ENCODE measurements around the gene ERC1. TPM values are rescaled to one million over a fixed set of nuclear protein-coding genes. Genes with fewer than 3 reads are reported as not detected.

Gene ERC1
- total and polyA plus RNA-seq, 2 of the 4 experiments (the other 2 are of a cell fraction), result 11.6 to 25.6 TPM

GRCh38 chr12:1282670-1283315 is 291.8 kb downstream of the ERC1 start:
- H2BK120ac ChIP-seq (ENCODE audit: low read depth, low read length), result no peak overlapping the region; the same call in 1 of the 2 replicates
- H2BK15ac ChIP-seq (ENCODE audit: low read depth, low read length), result no peak overlapping the region
- no CpG with 5 or more reads among the region's 5 CpGs for WGBS, 2 experiments (ENCODE audit: extremely low coverage in 2 of 2, insufficient read length in 1 of 2)
- H3K4me1 ChIP-seq (ENCODE audit: control insufficient read depth, insufficient read depth, low read length), result peaks cover 4% of the 10 kb centered on the region
- peak; percentile 31 for DNase-seq
- intact Hi-C loops (cut with micrococcal nuclease), result loop anchor here (2.0 to 5.0 kb wide), 2 partner anchors 35 to 294 kb away; no protein-coding TSS in a partner anchor
- H3K56ac ChIP-seq (ENCODE audit: extremely low read depth, insufficient read depth, low read length), result no peak overlapping the region
- H3K4me2 ChIP-seq (ENCODE audit: low read depth, low read length), result no peak overlapping the region
- H3K14ac ChIP-seq (replicated peaks; ENCODE audit: low read depth, low read length), result no peak overlapping the region
- H2AK9ac ChIP-seq (replicated peaks; ENCODE audit: low read depth, low read length, poor library complexity), result no peak overlapping the region
- H3K4ac ChIP-seq (ENCODE audit: low read depth, low read length), result no peak overlapping the region
- H4K8ac ChIP-seq (ENCODE audit: low read depth in 2 of 2, low read length in 2 of 2), result 0 out of 4 replicates have a peak overlapping the region, but pooled peaks of 1 of the 2 experiments have one; percentile 16
- ATAC-seq (ENCODE audit: low read depth), result peak; percentile 44
- ChIA-PET CTCF (no interaction called here), POLR2A (ENCODE audit: unreplicated experiment) (no interaction called here)
- H4K91ac ChIP-seq (ENCODE audit: insufficient read depth, low read depth, low read length), result no peak overlapping the region
- H3K27me3 ChIP-seq (ENCODE audit: control insufficient read depth, insufficient read depth, low read length), result no peaks in the 10 kb centered on the region
- dilution Hi-C loops (cut with HindIII; ENCODE audit: low sequenced_read_pairs, unreplicated experiment), result no loop called here
- H2BK5ac ChIP-seq (ENCODE audit: low read depth, low read length, poor library complexity, severe bottlenecking), result no peak overlapping the region
- no peak overlapping the region for H2AFZ ChIP-seq (replicated peaks; ENCODE audit: low read length, poor library complexity)
- no peak overlapping the region for H3K4me3 ChIP-seq (ENCODE audit: insufficient read depth, low read depth, low read length)
- H3K9me3 ChIP-seq (ENCODE audit: control insufficient read depth, insufficient read depth, low read length), result no peaks in the 10 kb centered on the region
- in situ Hi-C loops (cut with MboI; ENCODE audit: low sequenced_read_pairs), result no loop called here
- H3K36me3 ChIP-seq (ENCODE audit: control insufficient read depth, insufficient read depth, low read length), result peaks cover 2% of the 10 kb centered on the region; the same call in 1 of the 2 replicates
- H3K9me1 ChIP-seq (ENCODE audit: insufficient read depth, low read length), result no peaks in the 10 kb centered on the region
- no peaks in the 10 kb centered on the region for H4K20me1 ChIP-seq (ENCODE audit: insufficient read depth, low read length)
- no peak overlapping the region for H2BK20ac ChIP-seq (ENCODE audit: low read depth, low read length)
- H3K23ac ChIP-seq (ENCODE audit: low read depth, low read length), result no peak overlapping the region
- H3K79me1 ChIP-seq (ENCODE audit: low read depth in 1 of 2, low read length in 2 of 2), result peaks cover 3 to 11% of the 10 kb centered on the region in 2 experiments; a peak in 1 of 4 replicates
- no TSS peak for BruUV-seq (replicated peaks)
- no peak for TF ChIP-seq MXI1 (IDR thresholded peaks at IDR 0.05; ENCODE audit: borderline replicate concordance, low read depth, low read length)
- no peak overlapping the region for H3K18ac ChIP-seq (ENCODE audit: low read depth, low read length)
- H4K5ac ChIP-seq (ENCODE audit: low read depth, low read length), result no peak overlapping the region
- H2AK5ac ChIP-seq (ENCODE audit: low read depth, low read length), result no peak overlapping the region
- no peak overlapping the region for H3K9ac ChIP-seq (ENCODE audit: low read depth, low read length)
- H3K27ac ChIP-seq (ENCODE audit: insufficient read depth, low read length), result no peak overlapping the region
